DMS153 treated with DMSO at 0.1 percent for 48 hours (cell line): ENCODE results near the gene BMPR1A.

Experiments used
- DNase-seq: peaks from one replicate; lab custom pipeline; 2025; ENCODE audit not compliant: unreplicated experiment; lab: John Stamatoyannopoulos, UW

The BMPR1A gene

GRCh38 chr10:86981716-86982115, 225.3 kb downstream of the BMPR1A start:
- no peak for DNase-seq
